GM21737 (cell line): ENCODE results near the gene TSPAN5.
A peak's percentile ranks its signal among the peaks of the same experiment; 100 is the strongest.

Experiments used
- ATAC-seq: cut with Tn5 transposase; IDR thresholded peaks from one replicate; pipeline ENCODE4 v1.9.1; 2021; ENCODE audit warnings: mild to moderate bottlenecking, moderate library complexity; ENCODE audit not compliant: unreplicated experiment

Gene TSPAN5

GRCh38 chr4:98522062-98522461 is 136.3 kb downstream of the TSPAN5 start:
- no peak for ATAC-seq

GRCh38 chr4:98521486-98521885 is 136.9 kb downstream of the TSPAN5 start:
- ATAC-seq: no peak

GRCh38 chr4:98519268-98519977 is 139.0 kb downstream of the TSPAN5 start:
- no peak for ATAC-seq

- peak; percentile 90 for ATAC-seq
Measured at GRCh38 chr4:98518559-98519267, 139.7 kb downstream of the TSPAN5 start.

GRCh38 chr4:98517218-98518021 is 141.0 kb downstream of the TSPAN5 start:
- no peak for ATAC-seq

- no peak for ATAC-seq
Measured at GRCh38 chr4:98516441-98517217, 141.8 kb downstream of the TSPAN5 start.

GRCh38 chr4:98516042-98516440 is 142.4 kb downstream of the TSPAN5 start:
- ATAC-seq: no peak

- no peak for ATAC-seq
Measured at GRCh38 chr4:98515470-98515809, 143.0 kb downstream of the TSPAN5 start.

- no peak for ATAC-seq
Measured at GRCh38 chr4:98514741-98515469, 143.5 kb downstream of the TSPAN5 start.

- no peak for ATAC-seq
Measured at GRCh38 chr4:98512918-98513317, 145.5 kb downstream of the TSPAN5 start.

- ATAC-seq: no peak
Measured at GRCh38 chr4:98510757-98511517, 147.5 kb downstream of the TSPAN5 start.

GRCh38 chr4:98510340-98510739 is 148.1 kb downstream of the TSPAN5 start:
- ATAC-seq: no peak

- ATAC-seq: no peak
Measured at GRCh38 chr4:98509721-98510120, 148.7 kb downstream of the TSPAN5 start.

- ATAC-seq: no peak
Measured at GRCh38 chr4:98508829-98509598, 149.4 kb downstream of the TSPAN5 start.

- ATAC-seq: no peak
Measured at GRCh38 chr4:98508248-98508647, 150.2 kb downstream of the TSPAN5 start.

- no peak for ATAC-seq
Measured at GRCh38 chr4:98507299-98507698, 151.1 kb downstream of the TSPAN5 start.

- ATAC-seq: no peak
Measured at GRCh38 chr4:98506462-98507132, 151.8 kb downstream of the TSPAN5 start.

- no peak for ATAC-seq
Measured at GRCh38 chr4:98505992-98506391, 152.4 kb downstream of the TSPAN5 start.
